GM21786 (cell line): Measurements from ENCODE around the gene KCNQ1OT1.

Experiments
- ATAC-seq: cut with Tn5 transposase; IDR thresholded peaks from one replicate; pipeline ENCODE4 v1.9.1; 2021; ENCODE audit not compliant: unreplicated experiment

The KCNQ1OT1 gene

DNA sequence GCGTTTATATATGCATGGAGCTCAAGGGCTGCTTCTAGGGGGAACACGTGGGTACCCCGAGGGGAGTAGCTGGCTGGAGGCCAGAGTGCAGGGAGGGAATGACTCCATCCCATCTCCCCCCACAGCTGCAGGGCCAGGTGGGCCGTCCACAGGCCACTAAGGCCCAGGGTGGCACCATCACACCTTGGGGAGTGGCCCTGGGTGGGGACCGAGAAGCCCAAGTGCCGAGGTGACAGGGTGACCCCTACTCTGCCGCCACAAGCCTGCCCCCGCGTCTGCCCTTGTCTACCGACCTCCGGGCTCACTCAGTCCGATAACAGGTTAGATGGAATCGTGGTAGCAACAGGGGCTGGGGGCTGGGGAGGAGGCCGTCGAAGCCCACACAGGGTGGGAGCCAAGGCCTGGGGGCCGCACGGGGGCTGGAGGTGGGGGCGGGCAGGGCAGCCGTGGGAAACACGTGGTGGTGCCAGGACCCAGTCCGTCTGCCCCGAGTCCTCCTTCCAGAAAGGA lies 125.7 kb downstream of the KCNQ1OT1 start:
- ATAC-seq, result no peak

DNA sequence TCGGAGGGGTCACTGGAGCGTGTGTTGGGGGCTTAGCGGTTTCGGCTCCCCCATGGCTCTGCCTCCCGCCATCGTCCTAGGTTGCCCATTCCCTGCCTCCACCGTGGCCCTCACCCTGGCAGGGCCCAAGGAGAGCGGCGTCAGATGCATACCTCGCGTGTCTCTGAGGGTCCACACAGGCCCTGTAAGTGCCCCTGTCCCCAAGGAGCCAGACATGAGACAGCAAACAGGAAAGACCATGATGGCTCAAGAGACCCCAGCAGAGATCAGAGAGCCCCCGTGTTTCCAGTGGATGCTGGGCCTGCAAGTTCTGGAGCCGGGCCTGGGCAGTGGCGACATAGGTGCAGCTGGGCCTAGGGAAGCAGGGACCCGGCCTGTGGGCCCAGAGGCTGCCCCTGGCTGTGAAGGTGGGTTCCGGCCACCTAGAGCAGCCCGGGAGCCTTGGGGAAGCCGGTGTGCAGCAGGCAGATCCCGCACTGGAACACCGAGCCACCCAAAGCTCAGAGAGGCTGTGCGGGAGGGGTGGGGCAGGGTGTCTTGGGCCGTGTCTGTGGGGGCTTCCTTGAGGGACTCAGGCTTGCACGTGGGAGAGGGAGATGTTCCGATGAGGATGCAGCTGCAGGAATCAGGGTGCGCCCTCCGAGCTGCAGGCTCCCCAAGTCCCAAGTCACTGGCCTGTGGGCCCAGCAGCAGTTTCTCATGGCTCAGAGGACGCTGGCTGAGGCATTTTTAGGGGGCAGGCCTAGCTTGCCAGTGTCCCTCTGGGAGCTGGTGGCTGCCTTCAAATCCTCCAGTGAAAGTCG lies 126.4 kb downstream of the KCNQ1OT1 start:
- no peak for ATAC-seq

DNA sequence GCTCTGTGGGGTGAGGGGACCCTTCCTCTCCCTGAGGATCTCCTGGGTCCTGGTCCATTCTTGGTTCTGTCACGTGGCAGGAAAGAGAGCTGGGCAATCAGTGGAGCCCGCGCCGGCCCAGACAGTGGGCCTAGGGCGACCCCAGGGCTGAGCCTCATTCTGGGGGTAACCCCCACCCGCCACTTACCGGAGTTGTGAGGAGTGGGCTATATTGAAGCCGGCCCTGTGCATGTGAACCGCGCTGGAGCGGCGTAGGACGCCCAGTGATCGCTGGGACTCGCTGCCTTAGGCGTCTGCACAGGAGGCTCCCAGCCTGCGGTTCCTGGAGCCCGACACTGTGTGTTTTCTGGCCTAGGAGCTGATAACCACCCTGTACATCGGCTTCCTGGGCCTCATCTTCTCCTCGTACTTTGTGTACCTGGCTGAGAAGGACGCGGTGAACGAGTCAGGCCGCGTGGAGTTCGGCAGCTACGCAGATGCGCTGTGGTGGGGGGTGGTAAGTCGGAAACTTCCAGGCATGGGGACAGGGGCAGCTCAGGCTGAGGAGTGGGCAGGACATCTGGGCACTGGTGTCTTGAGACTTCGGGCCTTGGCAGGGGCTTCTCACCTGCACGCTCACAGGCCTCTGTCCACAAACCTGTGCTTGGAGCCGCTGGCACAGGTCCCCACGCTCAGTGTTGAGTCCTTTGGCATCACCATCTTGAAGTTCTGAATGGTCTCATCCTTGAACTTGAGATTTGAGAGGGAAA lies 127.1 kb downstream of the KCNQ1OT1 start:
- no peak for ATAC-seq

DNA sequence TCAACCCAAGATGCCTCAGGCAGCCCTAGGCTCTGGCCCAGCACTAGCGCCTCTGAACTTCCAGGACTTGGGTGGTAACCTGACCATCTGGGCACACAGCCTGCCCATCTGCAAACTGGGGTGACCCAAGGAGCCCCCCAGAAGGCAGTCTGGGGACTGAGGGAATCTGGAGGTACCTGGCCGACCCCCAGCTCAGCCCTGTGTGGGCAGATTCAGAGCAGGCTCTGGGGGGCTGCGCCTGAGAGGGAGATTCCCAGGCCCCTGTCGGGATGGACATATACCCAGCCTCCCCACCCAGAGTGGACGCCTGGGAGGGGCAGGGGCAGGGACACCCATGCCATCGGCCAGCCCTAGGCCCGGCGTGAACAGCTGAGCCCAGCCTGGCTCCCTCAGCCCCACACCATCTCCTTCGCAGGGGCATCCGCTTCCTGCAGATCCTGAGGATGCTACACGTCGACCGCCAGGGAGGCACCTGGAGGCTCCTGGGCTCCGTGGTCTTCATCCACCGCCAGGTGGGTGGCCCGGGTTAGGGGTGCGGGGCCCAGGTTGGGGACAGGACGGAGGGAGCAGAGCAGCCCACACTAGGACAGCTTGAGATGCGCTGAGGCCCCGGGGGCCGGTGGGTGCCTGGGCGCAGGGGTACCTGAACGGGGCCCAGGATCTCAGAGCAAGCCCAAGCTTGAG lies 128.1 kb downstream of the KCNQ1OT1 start:
- ATAC-seq, result no peak

DNA sequence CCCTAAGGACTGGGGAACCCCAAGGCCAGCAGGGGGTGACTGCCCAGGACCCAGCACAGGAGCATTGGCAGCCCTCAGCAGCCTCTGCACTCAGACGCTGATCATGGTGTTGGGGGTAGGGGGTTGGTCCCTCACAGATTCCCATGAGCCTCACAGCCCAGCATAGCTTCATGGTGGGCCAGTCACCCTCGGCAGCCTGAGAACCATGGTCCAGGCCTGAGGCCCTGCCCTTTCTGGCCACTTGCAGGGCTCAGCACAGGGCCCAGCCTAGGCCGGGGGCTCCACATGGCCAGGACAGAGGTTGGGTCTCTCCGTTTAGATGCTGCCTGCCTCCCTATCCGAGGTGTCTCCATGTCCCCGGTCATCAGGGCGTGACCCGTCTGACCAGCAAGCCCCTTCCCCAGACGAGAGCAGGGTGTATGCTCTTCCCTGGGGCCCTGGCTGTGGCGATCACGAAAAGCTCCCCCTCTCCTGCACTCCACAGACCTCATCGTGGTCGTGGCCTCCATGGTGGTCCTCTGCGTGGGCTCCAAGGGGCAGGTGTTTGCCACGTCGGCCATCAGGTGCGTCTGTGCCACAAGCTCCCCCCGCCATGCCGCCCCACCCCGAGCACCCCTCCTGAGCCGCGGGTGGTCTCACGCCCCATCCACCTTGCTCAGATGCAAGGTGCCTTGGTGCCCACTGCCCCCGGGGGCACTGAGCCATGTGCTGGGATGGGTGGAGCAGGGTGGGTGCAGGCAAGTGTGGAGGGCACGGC lies 128.8 kb downstream of the KCNQ1OT1 start:
- ATAC-seq, result no peak

DNA sequence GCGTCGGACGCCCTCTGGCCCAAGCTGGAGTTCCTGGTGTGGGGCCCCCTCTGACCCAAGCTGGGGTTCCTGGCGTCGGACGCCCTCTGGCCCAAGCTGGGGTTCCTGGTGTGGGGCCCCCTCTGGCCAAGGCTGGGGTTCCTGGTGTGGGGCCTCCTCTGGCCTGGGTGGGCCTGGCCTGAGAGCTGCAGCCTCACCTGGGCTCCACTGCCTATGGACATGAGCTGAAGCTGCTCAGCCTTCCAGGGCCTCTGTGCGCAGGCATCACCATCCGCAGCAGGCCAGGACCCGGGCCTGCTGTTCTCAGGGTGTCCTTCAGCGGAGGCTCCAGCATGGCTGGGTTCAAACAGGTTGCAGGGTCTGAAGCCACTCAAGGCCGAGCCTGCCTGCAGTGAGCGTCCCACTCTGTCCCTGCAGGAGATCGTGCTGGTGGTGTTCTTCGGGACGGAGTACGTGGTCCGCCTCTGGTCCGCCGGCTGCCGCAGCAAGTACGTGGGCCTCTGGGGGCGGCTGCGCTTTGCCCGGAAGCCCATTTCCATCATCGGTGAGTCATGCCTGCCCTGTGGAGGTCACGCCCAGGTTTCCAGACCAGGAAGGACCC lies 129.5 kb downstream of the KCNQ1OT1 start:
- no peak for ATAC-seq

GRCh38 chr11:2569731-2570210 lies 130.0 kb downstream of the KCNQ1OT1 start:
- no peak for ATAC-seq

DNA sequence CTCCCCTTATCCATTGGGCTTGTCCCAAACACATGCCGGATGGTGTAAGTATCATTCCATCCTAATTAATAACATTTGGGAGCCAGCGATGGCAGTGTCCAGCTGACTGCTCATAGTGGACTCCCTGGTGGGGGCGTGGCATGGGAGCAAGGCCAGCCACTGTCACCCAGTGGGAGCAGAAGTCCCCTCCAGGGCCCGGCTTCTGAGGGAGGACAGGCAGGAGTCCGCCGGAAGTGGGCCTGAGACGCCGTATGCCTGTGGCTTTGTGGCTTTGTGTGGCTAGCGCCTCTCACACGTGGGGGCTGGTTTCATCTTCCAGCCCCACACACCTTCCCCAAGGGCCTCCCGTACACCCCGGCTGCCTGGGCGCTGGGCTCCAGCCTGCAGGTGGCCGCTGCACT lies 130.5 kb downstream of the KCNQ1OT1 start:
- no peak for ATAC-seq

- ATAC-seq, result no peak
Measured at GRCh38 chr11:2567026-2567671, 132.6 kb downstream of the KCNQ1OT1 start.

DNA sequence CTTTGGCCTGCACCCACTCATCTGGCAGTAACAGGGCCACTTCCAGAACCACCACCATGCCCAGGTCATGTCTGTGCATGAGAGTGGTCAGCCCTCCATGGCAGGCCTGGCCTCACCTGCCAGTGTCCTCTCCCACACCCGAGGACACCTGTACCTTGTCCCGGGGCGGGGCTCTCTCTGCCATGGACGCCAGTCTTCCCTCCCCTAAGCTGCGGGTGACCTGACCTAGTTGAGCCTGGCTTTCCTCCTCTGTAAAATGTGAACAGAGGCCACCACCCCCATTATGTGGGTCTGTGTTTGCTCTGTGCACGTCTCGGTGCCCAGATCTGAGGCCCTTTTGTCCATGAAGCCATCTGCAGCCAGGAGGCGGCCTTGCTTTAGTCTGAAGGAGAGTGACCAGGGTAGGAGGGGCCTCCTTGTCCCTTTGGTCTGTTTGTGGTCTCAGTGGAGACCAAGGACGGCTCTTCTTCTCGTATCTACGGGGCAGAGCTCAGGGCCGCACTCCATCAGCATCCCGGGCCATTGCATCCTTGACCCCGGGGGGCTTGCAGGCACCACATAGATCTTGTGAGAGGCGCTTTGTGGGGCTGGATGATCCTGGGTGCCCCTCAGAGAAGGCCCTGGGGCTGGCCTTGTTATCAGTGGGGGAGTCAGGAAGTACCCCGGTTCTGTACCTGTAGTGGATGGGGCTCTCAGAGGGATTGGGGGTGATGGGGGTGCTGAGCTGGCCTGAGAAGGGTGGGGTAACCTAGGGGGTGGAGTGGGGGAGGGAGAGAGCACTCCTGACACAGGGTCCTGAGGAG lies 133.4 kb downstream of the KCNQ1OT1 start:
- ATAC-seq, result no peak

- no peak for ATAC-seq
Measured at GRCh38 chr11:2565447-2566222, 134.2 kb downstream of the KCNQ1OT1 start.

DNA sequence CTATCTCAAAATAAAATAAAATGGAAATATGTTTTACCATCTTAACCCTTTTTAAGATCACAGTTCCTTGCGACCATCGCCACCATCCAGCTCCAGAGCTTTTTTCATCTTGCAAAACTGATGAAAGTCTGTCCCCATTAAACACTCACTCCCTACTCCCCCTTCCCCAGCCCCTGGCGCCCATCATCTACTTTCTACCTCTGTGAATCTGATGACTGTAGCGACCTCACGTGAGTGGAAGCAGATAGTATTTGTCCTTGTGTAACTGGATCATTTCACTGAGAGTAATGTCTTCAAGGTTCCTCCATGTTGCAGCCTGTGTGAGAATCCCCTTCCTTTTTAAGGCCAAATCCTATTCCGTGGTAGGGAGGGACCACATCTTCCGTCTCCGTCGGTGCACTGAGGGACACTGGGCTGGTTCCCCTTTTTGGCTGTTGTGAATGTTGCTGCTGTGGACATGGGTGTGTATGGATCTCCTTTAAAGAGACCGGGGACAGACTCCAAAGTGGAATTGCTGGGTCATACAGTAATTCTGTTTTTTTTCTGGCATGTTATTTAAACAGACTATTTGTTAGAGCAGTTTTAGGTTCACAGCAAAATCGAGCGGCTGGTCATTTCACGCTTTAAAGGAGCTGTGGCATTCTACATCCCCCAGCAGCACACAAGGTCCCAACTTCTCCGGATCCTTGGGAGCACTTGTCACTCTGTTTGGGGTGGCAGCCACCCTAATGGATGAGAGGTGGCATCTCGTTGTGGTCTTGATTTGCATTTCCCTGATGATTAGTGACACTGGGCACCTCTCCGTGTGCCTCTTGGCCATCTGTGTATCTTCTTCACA lies 135.0 kb downstream of the KCNQ1OT1 start:
- ATAC-seq, result no peak

- ATAC-seq, result no peak
Measured at GRCh38 chr11:2564008-2564530, 135.7 kb downstream of the KCNQ1OT1 start.

GRCh38 chr11:2563213-2564007 lies 136.4 kb downstream of the KCNQ1OT1 start:
- ATAC-seq, result no peak

DNA sequence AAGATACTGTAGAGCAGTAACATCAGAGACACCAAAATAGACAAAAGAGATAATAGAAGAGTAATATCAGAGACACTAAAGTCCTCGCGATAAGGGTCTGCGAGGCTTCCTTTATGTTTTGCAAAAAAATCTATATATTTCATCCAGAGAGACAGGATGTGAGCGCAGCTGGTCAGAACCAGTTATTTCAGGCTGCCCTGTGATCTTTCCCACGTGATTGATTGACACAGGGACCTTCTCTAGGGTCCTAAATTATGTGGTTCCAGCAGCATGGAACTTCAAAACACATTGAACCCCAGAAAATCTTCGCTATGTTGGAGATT lies 136.9 kb downstream of the KCNQ1OT1 start:
- ATAC-seq, result no peak
